HG02759 (cell line): ENCODE measurements around the gene SERTAD3.
"Not testable (repeated sequence)": the region's sequence is repeated elsewhere in the genome, so short reads cannot be mapped to it uniquely, and the experiment has no call there.

Source experiments
- ATAC-seq: cut with Tn5 transposase; IDR thresholded peaks from one replicate; pipeline ENCODE4 v1.9.1; 2021; ENCODE audit warnings: mild to moderate bottlenecking, moderate library complexity; ENCODE audit not compliant: unreplicated experiment

The SERTAD3 gene

DNA sequence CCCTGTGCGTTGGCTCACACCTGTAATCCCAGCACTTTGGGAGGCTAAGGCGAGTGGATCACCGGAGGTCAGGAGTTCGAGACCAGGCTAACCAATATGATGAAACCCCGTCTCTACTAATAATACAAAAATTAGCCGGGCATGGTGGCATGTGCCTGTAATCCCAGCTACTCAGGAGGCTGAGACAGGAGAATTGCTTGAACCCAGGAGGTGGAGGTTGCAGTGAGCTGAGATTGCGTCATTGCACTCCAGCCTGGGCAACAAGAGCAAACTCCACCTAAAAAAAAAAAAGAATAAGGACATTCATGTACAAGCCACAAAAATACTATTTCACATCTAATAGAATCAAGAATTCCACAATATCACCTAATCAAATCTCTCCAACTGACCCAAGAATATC, 15.9 kb downstream of the SERTAD3 start:
- ATAC-seq = not testable (repeated sequence)

DNA sequence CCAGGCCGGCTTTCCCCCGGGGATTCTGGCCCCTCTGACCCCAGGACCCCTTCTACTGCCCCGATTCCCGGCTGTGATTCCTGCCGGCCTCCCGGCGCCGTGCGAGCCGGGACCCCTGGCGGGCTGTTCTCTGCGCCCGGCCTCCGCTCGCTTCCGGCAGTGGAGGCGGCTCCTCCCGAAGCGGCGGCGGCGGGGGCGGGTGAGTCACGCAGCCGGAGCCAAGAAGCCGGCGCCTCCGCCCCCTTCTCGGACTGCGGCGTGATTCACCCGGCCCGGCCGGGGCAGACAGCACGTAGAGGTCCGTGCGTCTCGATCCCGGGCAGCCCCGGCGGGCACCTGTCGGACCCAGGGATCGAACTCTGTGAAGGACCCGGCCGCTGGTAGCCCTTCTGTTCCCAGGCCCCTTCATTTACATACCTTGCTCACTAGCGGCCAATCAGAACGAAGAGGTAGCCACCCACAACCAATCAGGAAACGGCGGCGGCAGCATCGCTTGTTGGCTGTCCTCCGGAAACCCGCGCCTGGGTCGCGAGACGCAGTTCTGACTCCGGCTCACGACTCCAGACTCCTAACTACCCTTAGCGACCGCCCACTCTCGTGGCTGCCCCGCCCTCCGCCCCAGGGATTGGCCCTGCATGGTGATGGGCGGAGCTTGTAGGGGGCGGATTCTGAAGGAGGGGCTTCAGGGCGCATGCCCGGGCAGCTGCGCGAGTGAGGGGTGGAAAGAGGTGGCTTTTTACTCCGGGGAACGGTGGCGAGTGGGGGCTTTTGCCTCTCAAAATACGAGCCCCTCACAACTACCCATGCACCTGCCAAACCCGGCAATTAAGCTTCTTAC, 18.5 kb downstream of the SERTAD3 start, which contains the start of gene SERTAD1:
SERTAD1 (minus strand) TSS at position 543 of the 838 bp plus-strand sequence. CDS start 2,446 bp downstream, outside the sequence.
- ATAC-seq = peak; percentile 83

DNA sequence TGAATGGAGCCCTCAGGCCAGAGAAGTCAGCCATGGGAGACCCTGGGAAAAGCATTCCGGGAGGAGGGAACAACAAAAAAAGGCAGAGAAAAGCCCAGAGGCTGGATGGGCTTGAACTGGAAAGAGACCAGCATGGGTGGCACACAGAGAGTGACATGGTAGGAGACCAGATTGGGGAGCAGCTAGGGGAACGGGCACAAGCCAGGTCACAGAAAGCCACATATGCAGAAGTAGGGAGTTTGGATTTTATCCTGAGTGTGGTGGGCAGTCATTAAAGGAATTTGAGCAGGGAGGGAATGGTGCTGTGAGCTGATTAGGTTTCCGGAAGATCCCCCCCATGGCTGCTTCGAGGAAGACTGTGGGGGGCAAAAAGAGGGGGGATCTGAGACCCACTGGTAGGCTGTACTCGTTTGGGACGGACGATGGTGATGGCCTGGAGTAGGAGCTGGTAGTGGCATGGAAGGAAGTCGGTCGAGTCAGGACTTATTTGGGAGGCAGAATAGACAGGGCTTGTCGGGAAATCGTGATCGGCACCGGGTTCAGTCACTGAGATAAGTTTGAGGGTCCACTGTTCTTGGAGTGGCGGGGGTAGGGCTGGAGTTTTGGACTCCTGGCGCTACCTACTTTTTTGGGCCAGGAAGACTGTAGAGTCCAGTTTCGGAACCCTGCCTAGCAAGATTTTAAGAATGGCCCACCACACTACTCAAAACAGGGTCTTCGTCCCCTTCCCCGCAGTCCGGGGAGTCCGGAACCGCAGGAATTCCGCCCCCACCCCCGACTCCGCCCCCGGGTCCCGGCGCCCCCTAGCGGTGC, 19.3 kb downstream of the SERTAD3 start:
- no peak for ATAC-seq

DNA sequence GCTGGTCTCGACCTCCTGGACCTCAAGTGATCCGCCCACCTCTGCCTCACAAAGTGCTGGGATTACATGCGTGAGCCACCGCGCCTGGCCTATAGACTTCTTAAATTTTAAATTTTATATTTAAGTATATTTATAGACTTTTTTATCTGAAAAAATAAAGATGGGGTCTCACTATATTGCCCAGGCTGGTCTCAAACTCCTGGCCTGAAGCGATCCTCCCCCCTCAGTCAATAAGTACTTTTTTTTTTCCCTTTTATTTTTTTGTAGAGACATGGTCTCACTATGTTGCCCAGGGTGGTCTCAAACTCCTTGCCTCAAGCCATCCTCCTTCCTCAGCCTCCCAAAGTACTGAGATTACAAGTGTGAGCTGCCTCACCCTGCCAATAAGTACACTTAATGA, 20.2 kb downstream of the SERTAD3 start:
- ATAC-seq = no peak

DNA sequence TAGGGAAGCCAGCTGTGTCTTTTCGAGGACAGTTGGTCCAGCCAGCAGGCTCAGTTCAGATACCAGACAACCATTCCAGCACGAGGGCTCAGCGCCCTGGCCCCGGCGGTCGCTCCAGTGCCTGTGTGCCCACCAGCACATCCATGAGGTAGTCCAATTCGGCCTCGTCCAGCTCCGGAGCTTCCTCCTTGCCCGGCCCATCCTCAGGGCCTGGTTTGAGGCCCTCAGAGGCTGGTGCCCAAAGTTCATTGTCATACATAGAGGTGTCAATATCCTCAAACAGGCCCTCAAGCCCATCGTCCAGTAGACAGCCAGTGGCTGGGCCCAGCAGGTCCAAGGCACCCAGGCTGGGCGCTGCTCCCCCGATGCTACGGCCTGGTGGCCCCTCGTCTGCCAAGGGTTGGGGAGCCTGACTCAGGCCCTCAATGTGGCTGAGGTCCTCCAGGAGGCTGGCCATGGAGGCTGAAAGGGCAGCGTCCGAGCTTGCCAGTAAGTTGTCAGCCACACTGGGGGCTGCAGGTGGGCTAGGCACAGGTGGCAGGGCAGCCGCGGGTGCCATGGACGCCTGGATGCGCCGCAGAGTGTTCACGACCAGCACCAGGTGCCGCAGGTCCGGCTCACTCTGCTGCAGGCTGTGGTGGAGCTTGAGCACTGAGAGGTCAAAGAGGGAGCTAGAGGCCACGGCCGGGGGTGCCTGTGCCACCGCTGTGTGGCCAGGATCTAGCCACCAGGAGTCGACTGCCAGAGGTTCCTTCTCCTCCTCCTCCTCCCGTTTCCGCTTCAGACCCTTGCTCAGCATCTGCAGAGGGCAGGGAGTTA, 21.2 kb downstream of the SERTAD3 start:
- ATAC-seq = no peak

DNA sequence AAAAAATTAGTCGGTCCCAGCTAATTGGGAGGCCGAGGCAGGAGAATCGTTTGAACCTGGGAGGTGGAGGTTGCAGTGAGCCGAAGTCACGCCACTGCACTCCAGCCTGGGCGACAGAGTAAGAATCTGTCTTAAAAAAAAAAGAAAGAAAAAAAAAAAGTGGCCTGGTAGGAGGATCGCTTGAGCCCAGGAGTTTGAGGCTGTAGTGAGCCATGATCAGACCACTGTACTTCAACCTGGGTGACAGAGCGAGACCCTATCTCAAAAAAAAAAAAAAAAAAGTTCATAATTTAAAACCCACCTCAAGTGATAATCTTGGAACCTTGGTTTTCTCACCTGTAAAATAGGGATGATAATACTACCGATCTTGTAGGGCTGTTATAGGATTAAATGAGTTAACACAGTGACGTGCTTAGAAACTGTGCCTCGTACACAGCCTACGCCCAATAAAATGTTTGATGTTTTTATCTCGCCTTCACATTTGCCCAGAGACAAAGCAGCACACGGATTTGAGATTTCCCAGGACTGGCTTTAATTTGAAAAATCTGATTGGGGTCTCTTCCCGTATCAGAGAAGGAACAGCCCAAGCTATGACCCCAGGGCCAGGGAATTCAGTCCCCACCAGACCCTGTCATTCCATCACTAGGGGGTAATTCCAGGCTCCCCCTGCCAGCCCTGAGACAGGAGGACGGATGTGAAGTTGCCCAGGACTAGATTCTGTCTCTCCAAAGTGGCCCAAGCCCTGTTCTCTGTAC, 22.0 kb downstream of the SERTAD3 start:
- no peak for ATAC-seq

DNA sequence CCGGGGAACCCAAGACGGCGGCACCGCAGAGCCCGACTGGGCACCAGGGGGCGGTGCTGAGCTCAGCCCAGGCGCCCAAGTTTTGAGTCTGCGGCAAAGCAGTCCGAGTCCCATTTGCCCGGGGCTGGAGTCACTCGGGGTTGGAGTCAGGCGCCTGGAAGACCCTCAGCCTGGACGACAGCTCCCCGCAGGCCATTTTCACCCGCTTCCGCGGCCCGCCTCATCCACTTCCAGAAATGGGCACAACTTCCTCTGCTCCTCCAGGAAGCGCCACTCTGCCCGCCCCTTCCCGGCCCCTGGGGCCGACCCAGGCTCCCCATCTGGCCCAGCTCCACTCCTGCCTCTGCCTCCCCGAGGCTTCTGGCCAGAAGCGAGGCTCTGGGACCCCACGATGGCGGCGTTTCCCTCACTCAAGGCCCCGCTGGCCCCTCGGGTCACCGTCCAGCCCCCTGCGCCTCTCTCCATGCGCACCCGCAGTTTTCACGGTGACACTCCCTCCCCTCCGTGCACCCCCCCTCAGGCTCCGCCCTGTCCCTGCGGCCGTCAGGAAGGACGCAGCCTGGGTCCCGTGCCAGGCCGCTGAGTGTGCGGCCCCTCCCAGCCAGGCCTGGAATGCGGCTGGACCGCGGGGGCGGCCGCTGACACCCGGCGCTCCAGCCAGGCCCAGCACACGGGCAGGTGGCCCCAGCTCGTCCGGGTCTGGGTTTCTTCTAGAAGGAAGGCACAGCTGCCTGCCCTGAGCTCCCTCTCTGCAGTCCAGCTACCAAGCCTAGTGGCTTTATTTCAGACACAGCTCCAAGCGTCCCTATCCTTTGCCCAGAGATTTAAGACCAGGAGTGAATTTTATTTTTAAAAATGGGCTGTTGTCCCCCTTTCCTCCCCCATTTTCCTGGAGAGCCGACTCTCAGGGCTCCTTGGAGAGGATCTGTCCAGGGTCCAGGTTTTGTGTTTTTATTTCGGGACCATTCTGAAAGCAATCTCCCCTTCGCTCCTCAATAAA, 23.1 kb downstream of the SERTAD3 start:
- peak; percentile 46 for ATAC-seq

DNA sequence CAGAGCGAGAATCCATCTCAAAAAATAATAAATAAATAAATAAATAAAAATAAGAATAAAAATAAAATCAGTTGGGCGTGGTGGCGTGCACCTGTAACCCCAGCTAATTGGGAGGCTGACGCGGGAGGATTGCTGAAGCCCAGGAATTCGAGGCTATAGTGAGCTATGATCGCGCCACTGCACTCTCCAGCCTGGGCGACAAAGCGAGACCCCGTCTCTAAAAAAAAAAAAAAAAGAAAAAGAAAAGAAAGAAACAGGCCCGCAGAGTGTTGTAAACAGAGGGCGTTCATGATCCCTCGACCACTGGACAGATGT, 23.7 kb downstream of the SERTAD3 start:
- ATAC-seq = no peak

DNA sequence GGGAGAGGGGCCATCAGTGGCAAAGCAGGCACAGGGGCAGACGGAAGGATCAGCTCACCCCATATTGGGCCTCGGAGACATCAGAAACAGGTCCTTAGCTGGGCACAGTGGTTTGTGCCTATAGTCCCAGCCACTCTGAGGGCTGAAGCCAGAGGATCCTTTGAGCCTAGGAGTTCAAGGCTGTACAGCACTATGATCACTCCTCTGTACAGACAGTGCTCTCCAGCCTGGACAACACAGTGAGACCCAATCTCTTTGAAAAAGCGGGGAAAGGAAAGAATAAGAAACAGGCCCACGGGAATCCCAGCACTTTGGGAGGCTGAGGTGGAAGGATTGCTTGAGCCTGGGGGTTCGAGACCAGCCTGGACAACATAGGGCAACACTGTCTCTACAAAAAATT, 24.4 kb downstream of the SERTAD3 start:
- ATAC-seq = no peak

DNA sequence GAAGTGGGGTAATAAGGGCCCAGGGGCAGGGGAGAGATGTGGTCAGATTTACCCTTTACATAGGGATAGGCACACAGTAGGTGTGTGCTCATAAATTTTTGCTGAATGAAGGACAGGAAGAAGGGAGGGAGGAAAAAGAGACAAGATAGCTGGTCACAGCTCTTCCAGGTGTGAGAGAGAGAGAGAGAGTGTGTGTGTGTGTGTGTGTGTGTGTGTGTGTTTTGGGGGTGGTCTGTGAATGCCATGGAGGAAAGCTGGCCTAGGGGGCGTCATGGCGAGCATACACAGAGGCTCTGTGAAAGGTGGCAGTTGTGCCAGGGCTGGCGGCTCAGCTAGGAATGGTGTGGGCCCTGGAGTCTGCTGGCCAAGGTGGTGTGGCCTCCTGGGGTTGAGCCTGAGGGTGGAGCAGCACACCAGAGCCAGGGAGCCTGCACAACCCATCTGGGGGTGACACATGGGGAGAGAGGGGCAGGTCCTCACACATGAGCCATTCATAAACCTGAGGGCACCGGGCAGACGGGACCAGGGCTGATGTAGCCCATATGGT, 25.0 kb downstream of the SERTAD3 start:
- no peak for ATAC-seq

DNA sequence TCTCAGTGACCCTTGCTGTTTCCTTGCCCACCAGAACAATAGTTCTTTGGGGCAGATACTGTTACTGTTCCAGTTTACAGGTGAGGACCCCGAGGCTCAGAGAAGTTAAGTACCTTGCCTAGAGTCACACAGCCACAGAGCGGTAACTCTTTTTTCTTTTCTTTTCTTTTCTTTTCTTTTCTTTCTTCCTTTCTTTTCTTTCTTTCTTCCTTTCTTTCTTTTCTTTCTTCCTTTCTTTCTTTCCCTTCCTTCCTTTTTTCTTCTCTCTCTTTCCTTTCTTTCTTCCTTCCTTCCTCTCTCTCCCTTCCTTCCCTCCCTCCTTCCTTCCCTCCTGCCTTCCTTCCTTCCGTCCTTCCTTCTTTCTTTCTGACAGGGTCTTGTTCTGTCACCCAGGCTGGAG, 26.1 kb downstream of the SERTAD3 start:
- no peak for ATAC-seq

DNA sequence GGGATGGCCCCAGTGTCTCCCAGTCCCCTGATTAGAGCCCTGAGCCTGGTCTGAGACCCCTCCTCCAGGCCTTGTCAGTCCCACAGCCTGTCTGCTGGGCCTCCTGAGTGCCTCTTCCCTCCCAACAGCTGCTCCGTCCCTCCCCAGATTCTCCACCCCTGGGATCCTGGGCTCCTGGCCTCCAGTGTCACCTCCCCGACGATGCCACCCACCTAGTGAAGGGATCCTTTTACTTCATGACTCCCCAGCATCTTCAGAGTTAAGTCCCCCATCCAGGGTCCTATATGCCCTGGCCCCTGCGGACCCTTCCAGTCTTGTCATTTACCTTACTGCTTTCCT, 26.5 kb downstream of the SERTAD3 start:
- no peak for ATAC-seq

DNA sequence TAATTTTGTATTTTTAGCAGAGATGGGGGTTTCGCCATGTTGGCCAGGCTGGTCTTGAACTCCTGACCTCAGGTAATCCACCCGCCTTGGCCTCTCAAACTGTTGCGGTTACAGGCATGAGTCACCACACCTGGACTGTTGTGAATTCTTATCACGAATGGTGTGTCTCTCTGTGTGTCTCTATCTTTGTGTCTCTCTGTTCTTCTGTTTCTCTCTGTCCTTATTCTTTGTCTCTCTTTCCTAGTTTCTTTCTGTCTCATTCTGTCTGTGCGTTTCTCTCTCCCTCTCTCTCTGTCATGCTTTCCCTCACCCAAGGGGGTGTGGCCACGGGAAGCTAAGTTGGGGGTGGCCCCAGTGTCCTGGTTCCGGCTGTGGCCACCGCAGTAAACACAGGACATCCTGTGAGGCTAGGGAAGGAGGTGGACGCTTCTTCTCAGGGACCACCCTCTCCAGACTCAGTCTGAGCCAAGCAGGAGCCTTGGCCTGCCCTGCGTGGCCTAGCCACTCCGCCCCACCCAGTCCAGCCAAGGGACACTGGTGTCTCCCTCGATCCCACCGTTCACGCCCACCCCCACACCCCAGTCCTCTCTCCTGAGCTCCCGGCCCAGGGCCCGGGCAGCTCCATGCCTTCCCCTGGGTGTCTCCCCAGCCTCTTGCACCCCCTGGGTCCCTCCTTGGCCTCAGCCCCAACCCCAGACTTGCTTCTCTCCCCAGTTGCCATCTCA, 27.1 kb downstream of the SERTAD3 start:
- ATAC-seq = no peak

DNA sequence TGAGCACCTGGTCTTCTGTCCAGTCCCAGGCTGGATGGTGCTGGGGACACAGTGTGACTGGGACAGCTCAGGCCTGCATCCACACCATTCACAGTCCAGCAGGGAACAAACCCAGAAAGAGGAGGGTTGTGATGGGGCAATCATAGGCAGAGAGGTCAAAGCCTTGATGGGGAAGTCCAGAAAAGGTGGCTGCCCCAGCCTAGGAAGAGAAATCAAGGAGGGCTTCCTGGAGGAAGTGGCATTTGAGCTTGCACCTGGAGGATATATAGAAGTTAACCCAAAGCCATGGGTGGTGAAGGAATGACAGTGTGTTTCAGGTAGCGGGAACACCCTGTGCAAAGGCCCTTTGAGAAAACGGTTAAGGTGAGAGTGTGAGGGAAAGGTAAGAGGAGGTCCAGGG, 28.4 kb downstream of the SERTAD3 start:
- ATAC-seq = no peak

DNA sequence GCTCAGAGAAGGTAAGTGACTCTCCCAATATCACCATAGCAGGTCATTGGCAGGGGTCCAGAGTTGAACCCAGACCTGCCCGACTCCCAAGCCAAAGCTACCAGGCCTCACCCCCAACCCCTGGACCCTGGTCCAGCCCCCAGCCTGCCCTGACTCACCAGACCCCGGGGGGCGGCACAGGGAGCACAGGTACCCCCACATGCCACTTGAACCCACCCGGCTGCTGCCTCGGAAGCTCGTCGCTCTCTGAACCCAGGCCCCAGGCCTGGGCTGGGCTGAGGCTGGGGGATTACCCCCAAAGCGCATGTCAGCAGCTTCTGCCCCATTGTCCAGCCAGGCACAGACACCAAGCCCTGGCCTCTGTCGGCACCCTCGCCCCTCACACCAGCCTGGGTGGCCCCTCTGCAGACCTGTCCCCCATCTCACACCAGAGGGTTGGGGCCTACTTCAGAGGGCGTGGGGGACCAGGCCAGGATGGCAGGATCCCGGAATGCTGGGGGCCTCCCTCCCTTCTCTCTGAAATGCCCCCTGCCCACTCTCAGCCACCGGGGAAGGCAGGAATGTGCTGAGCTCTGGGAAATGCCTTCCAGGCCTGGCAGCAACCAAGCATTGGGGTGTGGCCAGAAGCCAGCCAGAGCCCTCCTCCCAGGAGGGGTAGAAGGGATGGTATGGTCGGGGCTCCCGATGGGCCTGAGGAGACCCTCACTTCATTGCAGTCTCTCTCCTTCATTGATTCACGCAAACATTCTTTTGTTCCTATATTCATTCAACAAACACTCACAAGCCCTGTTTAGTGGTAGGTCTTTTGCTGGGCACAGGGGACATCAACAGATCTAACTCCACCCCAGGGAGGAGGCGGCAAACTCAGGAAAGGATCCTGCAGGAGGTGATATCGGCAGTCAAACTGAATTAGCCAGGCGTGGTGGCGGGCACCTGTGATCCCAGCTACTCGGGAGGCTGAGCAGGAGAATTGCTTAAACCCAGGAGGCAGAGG, 29.3 kb downstream of the SERTAD3 start:
- no peak for ATAC-seq

DNA sequence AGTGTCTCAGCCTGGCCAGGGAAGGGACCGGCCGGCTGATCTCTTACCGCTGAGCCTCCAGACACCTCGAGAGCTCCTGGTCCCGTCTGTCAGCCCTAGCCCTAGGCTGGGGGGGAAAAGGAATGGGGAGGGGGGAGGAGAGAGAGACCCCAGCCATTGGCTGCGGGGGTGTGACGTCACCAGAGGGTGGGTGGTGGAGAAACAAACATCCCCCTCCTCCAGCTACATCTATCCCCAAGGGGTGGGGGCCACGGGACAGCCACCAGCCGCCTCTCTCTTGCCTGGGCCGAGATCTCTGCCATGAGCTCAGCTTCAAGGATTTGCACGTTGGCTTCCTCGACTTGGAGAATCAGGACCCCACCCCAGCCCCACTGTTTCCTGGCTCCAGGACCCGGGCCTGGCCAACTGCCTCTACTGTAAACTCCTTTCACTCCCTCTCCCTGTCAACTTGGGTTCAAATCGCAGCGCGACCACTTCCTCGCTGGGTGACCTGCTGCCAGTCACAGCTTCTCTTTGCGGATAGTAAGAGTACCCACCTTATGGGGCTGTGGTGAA, 30.8 kb downstream of the SERTAD3 start, which contains the start of gene PRX:
PRX (minus strand) TSS at position 88 of the 555 bp plus-strand sequence. CDS start 5,446 bp downstream, outside the sequence.
- no peak for ATAC-seq

DNA sequence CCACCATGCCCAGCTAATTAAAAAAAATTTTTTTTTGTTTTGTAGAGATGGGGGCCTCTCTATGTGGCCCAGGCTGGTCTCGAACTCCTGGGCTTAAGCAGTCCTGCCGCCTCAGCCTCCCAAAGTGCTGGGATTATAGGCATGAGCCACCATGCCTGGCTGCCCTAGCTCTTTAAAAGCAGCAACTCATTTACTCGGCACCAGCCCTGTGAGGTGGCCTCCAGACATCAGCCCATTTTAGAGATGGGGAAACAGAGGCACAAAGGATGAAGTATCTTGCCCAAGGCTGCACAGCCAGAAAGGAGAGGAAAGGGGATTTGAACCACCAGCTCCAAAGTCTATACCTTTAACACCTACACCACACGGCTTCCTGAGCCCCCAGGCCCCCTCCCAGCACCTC, 31.3 kb downstream of the SERTAD3 start:
- no peak for ATAC-seq
